H1 (cell line): Measurements from ENCODE around the gene CMTR2.

Experiments
- ATF2 ChIP-seq: IDR thresholded peaks from 2 replicates; pipeline ENCODE4 v1.6.1; 2012; ENCODE audit warnings: low read length, inconsistent platforms
- CTCF ChIP-seq, 3 experiments: IDR thresholded peaks; 1 replicate in 2 of 3; 2 replicates in 1 of 3; pipeline versions ENCODE4 v1.5.1 to v1.6.1; 2011; ENCODE audit warnings: low read length in 3 of 3, mild to moderate bottlenecking in 3 of 3, inconsistent platforms in 2 of 3, low read depth in 1 of 3, moderate library complexity in 1 of 3; ENCODE audit not compliant: insufficient read depth in 1 of 3; ENCODE audit errors: control extremely low read depth in 1 of 3
- EZH2 ChIP-seq: fragments of 200-600 bp; sonication (generic); IDR thresholded peaks from 2 replicates; pipeline ENCODE4 v1.7.1; 2012; ENCODE audit warnings: low read depth, mild to moderate bottlenecking, moderate library complexity, low read length, inconsistent platforms; ENCODE audit not compliant: severe bottlenecking
- FOSL1 ChIP-seq: IDR thresholded peaks from 2 replicates; pipeline ENCODE4 v1.6.1; 2011; ENCODE audit warnings: mild to moderate bottlenecking, low read depth, low read length, moderate library complexity; ENCODE audit not compliant: insufficient read depth
- POLR2A ChIP-seq, 2 experiments: IDR thresholded peaks; 1 replicate in 1 of 2; 2 replicates in 1 of 2; pipeline ENCODE4 v1.6.1; 2011; ENCODE audit warnings: low read depth in 2 of 2, low read length in 2 of 2, mild to moderate bottlenecking in 2 of 2; ENCODE audit errors: control extremely low read depth in 1 of 2
- TBP ChIP-seq: IDR thresholded peaks from 2 replicates; pipeline ENCODE4 v1.6.1; 2011; ENCODE audit warnings: low read depth, low read length, improper control_type of control experiment
- TEAD4 ChIP-seq: IDR thresholded peaks from 2 replicates; pipeline ENCODE4 v1.6.1; 2012; ENCODE audit warnings: low read depth, low read length, inconsistent platforms, mixed read lengths

- TF ChIP-seq CTCF (IDR thresholded peaks at IDR 0.05; ENCODE audit: control extremely low read depth in 1 of 3, insufficient read depth in 1 of 3, low read depth in 1 of 3, low read length in 3 of 3) (no peak), EZH2 (no peak), POLR2A (IDR thresholded peaks at IDR 0.05; ENCODE audit: control extremely low read depth in 1 of 2, low read depth in 2 of 2, low read length in 2 of 2) (no peak), ATF2 (no peak), FOSL1 (no peak), TEAD4 (no peak), TBP (no peak)
Observed at GRCh38 chr16:71264299-71264698, 24.9 kb downstream of the CMTR2 start.
